ENCODE measurements around the gene AGO3.

AGO3 gene

DNA sequence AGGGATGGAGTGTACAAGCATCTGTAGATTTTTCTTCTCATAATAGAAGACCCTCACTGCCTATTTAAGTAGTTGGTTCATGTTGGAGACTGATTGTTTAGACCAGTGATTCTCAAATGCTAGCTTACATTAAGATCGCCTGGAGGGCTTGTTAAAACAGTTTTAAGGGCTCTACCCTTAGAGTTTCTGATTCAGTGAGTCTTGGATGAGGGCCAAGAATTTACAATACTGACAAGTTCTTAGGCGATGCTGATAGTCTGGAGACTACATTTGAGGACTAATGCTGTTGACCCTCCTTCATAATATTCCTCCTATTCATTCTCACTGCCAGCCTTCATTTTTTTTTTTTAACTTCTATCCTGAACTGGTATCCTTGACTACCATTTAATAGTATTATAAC is 15.2 kb upstream of the AGO3 start:
- Histone ChIP-seq H3K27ac (ENCODE audit: low read depth, low read length, poor library complexity, severe bottlenecking) (no peak overlapping the region), H3K36me3 (ENCODE audit: insufficient read depth, low read length) (peaks cover 84% of the 10 kb centered on the region)
- TF ChIP-seq EZH2 (IDR thresholded peaks at IDR 0.05; ENCODE audit: borderline replicate concordance, low read length) (no peak), CTCF (IDR thresholded peaks at IDR 0.05; ENCODE audit: low read length) (no peak)

DNA sequence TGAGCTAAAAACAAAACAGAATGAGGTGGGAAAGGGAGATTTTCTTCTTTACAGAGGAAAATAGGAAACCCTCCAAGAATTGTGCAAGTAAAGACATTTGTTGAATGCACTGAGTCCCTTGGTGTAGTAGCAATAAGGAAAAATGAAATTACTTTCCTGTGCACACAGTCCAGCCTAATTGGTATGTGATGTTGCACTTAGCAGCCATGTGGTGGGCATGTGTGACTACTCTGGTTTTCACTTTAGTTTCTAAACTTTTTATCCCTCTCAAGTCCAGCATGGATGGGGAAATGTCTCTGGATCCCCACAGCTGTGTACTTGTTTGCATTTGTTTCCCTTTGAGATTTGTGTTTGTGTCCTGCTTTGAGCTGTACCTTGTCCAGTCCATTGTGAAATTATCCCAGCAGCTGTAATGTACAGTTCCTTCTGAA is 7.1 kb upstream of the AGO3 start:
- Histone ChIP-seq H3K79me2 (ENCODE audit: insufficient read depth, low read length) (no peaks in the 10 kb centered on the region), H3K27ac (ENCODE audit: low read depth, low read length, poor library complexity, severe bottlenecking) (no peak overlapping the region), H3K27me3 (ENCODE audit: insufficient read depth, low read length) (no peaks in the 10 kb centered on the region), H3K4me2 (ENCODE audit: low read length) (no peak overlapping the region), H3K36me3 (ENCODE audit: insufficient read depth, low read length) (peaks cover 31% of the 10 kb centered on the region), H3K4me3 (ENCODE audit: low read depth, low read length, poor library complexity, severe bottlenecking) (no peak overlapping the region), H4K20me1 (ENCODE audit: insufficient read depth, low read length) (no peaks in the 10 kb centered on the region), H2AFZ (ENCODE audit: low read length) (no peak overlapping the region), H3K9me3 (ENCODE audit: low read length) (no peaks in the 10 kb centered on the region), H3K9ac (ENCODE audit: low read length) (no peak overlapping the region), H3K9me2 (ENCODE audit: low read depth, low read length) (no peaks in the 10 kb centered on the region), H3F3A (ENCODE audit: insufficient read depth, low read length) (no peaks in the 10 kb centered on the region), H3K4me1 (ENCODE audit: insufficient read depth, low read length, severe bottlenecking) (no peaks in the 10 kb centered on the region)
- no peak for TF ChIP-seq CTCF (IDR thresholded peaks at IDR 0.05; ENCODE audit: low read length)
- TF ChIP-seq EZH2 (IDR thresholded peaks at IDR 0.05; ENCODE audit: borderline replicate concordance, low read length) = no peak

More for the DNA sequence above, 15.2 kb upstream of the AGO3 start:
- Histone ChIP-seq H3K4me3 (ENCODE audit: low read depth, low read length, poor library complexity, severe bottlenecking) (no peak overlapping the region), H3K4me1 (ENCODE audit: insufficient read depth, low read length, severe bottlenecking) (no peaks in the 10 kb centered on the region), H3K9me2 (ENCODE audit: low read depth, low read length) (no peaks in the 10 kb centered on the region), H3K4me2 (ENCODE audit: low read length) (no peak overlapping the region), H3K9ac (ENCODE audit: low read length) (no peak overlapping the region), H4K20me1 (ENCODE audit: insufficient read depth, low read length) (no peaks in the 10 kb centered on the region), H3K9me3 (ENCODE audit: low read length) (no peaks in the 10 kb centered on the region), H3K79me2 (ENCODE audit: insufficient read depth, low read length) (no peaks in the 10 kb centered on the region), H3F3A (ENCODE audit: insufficient read depth, low read length) (no peaks in the 10 kb centered on the region), H2AFZ (ENCODE audit: low read length) (no peak overlapping the region), H3K27me3 (ENCODE audit: insufficient read depth, low read length) (no peaks in the 10 kb centered on the region)

DNA sequence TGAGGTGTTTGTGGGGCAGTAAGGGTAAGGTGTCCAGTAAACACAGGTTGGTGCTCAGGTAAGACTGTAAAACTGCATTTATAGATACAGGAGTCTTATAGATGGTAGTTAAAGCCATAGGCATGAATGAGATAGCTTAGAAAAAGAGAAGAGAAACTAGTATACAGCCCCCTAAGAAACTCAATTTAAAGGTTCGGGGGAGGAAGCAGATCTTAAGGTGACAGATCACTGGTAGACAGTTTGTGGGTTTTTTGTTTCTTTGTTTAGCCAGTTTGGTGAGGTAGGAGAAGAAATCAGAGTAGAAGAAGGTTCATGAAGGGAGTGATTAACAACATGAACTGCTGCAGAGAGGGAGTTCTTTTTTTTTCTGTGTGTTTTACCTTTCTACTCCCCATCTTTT is 6.1 kb upstream of the AGO3 start:
- no peaks in the 10 kb centered on the region for H4K20me1 ChIP-seq (ENCODE audit: insufficient read depth, low read length)
- H3K79me2 ChIP-seq (ENCODE audit: insufficient read depth, low read length) = no peaks in the 10 kb centered on the region
- peaks cover 21% of the 10 kb centered on the region for H3K36me3 ChIP-seq (ENCODE audit: insufficient read depth, low read length)
- H3K27ac ChIP-seq (ENCODE audit: low read depth, low read length, poor library complexity, severe bottlenecking) = no peak overlapping the region
- H3K27me3 ChIP-seq (ENCODE audit: insufficient read depth, low read length) = no peaks in the 10 kb centered on the region
- no peaks in the 10 kb centered on the region for H3K9me2 ChIP-seq (ENCODE audit: low read depth, low read length)
- H3F3A ChIP-seq (ENCODE audit: insufficient read depth, low read length) = 0 out of 2 replicates have a peak, but pooled peaks cover 3% of the 10 kb centered on the region
- H3K9me3 ChIP-seq (ENCODE audit: low read length) = no peaks in the 10 kb centered on the region
- H3K4me1 ChIP-seq (ENCODE audit: insufficient read depth, low read length, severe bottlenecking) = peaks cover 2% of the 10 kb centered on the region
- no peak overlapping the region for H2AFZ ChIP-seq (ENCODE audit: low read length)
- no peak overlapping the region for H3K4me2 ChIP-seq (ENCODE audit: low read length)
- TF ChIP-seq CTCF (IDR thresholded peaks at IDR 0.05; ENCODE audit: low read length) (no peak), EZH2 (IDR thresholded peaks at IDR 0.05; ENCODE audit: borderline replicate concordance, low read length) (no peak)
- no peak overlapping the region for H3K4me3 ChIP-seq (ENCODE audit: low read depth, low read length, poor library complexity, severe bottlenecking)
- no peak overlapping the region for H3K9ac ChIP-seq (ENCODE audit: low read length)
